T-helper 9 cell (primary cell): ENCODE data around the gene SLC8A2.
"Not testable (repeated sequence)": the region's sequence is repeated elsewhere in the genome, so short reads cannot be mapped to it uniquely, and the experiment has no call there.

Experiments used
- DNase-seq: peaks from one replicate; pipeline ENCODE4 v3.0.0-alpha.2; 2020

SLC8A2 gene

GRCh38 chr19:47487551-47488515, 16.1 kb upstream of the SLC8A2 start:
- DNase-seq, result no peak

DNA sequence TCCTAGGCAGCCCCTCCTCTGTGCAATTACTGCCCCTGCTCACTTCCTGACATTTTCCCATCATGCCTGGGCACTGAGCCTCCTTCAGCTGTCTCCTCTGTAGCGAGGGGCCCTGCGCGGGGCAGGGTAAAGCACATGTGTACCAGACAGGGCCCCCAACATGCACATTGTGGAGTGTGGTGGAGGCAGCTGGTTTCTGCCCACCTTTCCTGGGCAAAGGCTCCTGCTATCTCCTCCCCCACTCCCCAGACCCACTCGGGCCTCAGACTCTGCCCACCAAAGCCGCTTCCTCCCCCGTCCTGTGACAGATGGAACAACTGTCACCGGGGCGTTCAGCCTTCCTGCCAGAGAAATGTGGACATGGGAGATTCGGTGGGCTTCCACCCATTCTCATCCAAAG, 15.2 kb upstream of the SLC8A2 start:
- DNase-seq, result no peak

DNA sequence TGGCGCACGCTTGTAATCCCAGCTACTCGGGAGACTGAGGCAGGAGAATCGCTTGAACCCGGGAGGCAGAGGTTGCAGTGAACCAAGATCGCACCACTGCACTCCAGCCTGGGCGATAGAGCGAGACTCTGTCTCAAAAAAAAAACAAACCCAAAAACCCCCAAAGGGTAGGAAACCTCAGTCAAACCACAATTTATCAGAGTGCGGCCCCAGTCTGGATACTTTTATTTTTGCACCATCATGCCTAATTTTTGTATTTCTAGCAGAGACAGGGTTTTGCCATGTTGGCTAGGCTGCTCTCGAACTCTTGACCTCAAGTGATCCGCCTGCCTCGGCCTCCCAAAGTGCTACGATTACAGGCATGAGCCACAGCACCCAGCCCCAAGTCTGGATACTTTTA, 14.5 kb upstream of the SLC8A2 start:
- DNase-seq, result not testable (repeated sequence)

DNA sequence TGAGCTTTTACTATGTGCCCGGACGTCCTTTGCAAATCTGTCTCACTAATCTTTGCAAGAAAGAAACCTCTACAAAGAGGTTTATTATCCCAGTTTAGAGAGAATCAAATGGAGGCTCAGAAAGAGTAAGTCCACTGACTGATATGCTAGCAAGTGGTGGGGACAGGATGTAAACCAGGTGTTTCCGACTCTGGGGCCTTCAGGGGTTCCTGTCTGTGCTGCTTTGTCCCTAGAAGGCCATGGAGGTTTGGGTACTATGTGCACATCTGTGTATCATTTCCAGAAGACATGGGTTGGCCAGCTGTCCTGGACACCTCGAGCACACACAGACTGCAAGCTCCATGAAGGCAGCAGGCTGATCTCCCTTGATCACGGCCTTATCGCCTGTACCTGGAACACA, 13.5 kb upstream of the SLC8A2 start:
- DNase-seq, result no peak

DNA sequence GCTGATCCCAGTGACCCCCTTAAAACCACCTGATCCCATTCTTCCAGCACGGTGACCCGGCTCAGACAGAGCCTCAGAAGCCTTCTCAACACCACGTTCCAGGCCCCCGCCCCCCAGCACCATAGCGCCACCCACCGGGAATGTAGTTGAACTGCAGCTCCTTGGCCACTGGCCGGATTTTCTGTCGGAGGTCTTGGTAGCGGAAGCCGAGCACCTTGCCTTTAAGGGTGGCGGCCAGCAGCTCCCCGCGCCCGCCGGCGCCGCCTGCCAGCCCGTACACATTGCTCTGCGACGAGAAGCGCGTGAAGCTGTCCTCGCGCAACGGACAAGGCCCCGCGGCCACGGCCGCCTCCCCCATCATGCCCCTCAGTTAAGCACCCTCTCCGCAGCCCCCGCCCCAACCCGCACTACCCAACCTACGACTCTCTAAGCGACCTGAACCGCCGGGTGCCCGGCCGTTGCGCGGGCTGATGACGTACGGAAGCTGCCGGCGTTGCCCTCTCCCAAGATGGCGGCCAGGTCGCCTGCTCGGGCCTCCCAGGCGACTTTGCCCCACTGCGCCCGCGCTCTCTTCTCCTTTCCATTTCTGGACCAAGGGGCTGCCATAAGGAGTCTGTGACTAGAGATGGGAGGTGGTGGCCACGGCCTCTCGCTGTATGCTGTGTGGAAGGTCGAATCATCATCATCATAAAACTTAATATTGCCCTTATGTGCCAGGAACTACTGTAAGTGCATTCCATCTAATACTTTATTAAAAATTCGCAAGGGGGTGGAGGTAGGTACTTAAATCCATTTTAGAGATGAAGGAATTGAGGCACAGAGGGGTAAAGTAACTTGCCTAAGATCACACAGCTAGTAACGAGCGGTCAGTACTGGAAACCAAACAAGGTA, 12.4 kb upstream of the SLC8A2 start, which contains the start of gene KPTN:
TSS of gene KPTN (minus strand) at position 420 of the 891 bp plus-strand sequence. CDS start at position 361, 59 bp downstream.
- DNase-seq, result peak; percentile 86

DNA sequence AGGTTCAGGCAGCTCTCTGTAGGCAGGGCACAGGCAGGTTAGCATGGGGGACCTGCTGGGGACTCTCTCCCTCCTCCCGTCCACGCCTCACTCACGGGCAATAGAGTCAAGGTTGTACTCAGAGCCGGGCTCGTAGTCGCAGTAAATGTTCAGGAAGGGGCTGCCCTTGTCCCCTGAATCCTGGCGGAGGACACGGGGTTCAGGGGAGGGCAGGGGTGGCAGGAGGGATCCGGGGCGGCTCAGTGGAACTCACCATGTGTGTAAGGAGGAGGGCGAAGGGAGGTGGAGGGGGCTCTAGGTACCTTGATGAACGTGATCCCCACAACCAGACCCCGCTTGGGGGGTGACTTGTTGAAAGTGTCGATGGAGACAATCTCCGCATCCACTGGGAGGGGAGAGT, 11.5 kb upstream of the SLC8A2 start:
- no peak for DNase-seq

GRCh38 chr19:47481460-47482052, 9.9 kb upstream of the SLC8A2 start:
- DNase-seq, result no peak

- no peak for DNase-seq
These were observed 9.0 kb upstream of the SLC8A2 start for GRCh38 chr19:47480658-47481057.

DNA sequence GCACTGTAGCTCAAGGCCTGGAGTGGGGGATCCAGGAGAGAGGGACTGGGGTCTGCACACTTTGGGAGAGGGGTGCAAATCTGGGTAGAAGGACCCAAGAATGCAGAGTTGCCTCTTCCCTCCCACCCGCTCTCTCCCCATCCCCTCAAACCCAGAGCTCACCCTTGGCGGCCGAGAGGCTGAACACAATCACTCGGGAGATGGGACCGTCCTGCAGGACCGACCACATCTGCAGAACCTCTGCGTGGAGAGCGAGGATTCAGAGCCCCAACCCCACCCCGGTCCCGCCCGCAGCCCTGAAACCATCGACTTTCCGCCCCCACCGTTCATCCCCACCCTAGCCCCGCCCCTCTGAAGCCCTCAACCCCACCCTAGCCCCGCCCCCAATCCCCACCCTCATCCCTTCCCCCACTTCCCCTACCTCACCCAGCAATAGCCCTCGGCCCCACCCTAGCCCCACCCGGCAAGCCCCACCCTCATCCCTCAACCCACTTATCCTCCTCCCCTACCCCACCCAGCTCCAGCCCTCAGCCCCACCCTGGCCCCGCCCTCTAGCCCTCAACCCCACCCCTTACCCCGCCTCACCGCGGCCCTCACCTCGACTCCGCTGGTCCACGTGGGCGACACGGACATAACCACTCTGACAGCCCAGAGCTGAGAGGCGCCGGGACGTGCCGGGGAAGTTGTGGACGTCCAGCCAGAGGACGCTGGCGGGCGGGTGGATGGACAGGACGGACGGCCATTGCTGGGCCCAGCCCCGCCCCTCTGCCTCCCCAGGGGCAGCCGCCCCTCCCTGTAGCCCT, 8.2 kb upstream of the SLC8A2 start:
- DNase-seq, result no peak

DNA sequence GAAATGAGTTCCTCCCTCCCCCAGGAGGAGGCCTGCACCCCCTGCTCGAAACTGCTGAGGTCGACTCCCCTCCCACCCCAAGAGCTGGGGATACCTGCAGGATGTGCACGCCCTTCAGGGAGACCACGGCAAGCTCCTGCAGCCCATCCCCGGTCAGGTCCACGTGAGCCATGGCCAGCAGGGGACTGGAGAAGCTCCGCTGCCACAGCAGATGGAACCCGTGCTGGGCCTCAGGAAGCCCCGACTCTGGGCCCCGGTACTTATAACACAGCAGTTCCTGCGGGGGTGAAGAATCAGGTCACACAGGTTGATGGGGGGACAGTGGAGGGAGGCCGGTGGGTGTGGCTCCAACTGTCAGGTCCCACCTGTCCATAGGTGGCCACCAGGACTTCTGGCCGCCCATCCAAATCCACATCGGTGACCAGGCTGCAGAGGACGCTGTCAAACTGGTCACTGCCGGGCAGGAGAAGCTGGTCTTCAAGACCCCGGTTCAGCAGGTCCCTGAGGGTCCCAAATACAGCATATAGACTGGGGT, 4.8 kb upstream of the SLC8A2 start:
- no peak for DNase-seq

DNA sequence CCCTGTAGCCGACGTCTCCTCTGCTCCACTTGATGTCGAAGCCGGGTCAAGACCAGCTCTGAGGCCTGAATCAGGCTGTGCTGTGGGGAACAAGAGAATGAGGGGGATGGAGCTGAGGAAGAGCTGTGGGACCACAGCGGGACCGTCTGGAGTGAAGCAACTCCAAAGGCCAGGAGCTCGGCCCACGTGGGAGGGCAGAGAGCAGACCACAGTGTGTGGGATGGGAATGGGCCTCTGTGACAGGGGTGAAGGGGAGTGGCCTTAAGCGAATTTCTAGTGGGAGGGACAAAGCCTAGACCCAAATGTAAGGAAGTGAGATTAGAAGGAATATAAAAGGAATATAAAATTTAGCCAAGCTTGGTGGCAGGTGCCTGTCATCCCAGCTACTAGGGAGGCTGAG, 3.8 kb upstream of the SLC8A2 start:
- DNase-seq, result no peak

- no peak for DNase-seq
These were observed 1.6 kb upstream of the SLC8A2 start for GRCh38 chr19:47473336-47473735.

- DNase-seq, result no peak
These were observed 336 bp downstream of the SLC8A2 start for GRCh38 chr19:47471381-47471732.

GRCh38 chr19:47470447-47471195, 1.1 kb downstream of the SLC8A2 start:
- DNase-seq, result no peak

DNA sequence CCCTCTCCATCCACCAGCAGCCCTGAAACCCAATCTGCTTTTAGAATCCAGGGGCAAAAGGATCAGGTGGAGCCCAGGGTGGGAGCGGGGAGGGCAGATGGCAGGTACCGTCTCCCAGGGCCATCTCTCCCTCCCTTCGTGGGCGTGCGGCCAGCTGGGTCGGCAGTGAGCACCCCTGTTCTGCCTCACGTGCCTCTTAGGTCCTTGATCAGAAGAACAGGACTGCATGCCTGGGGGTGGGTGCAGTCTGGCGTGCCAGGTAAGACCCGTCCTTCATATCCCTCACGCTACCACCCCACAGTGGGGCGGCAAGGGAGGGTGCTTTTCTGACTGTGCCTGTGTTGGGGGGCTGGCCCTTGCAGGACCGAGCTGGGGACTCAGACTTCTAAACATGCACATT, 2.0 kb downstream of the SLC8A2 start:
- no peak for DNase-seq

GRCh38 chr19:47469363-47469700, 2.4 kb downstream of the SLC8A2 start:
- DNase-seq, result no peak

- no peak for DNase-seq
These were observed 3.8 kb downstream of the SLC8A2 start for GRCh38 chr19:47467914-47468313.

DNA sequence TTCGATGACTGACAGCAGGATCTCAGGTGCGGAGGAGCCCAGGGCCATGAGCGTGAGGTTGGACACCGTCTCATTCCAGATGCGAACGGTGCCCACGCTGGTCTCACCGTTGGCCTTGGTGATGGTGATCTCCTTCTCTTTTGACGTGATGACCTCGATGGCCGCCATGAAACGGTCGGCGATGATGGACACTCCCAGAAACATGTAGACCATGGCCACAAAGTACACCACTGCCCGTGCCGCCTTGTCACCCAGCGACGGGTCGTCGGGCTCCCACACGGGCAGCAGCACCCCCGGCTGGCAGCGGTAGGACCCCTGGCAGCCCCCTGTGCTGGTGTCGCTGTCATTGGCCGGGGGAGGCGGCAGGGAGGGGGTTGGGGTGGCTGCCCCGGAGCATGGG, 5.7 kb downstream of the SLC8A2 start:
- DNase-seq, result no peak

DNA sequence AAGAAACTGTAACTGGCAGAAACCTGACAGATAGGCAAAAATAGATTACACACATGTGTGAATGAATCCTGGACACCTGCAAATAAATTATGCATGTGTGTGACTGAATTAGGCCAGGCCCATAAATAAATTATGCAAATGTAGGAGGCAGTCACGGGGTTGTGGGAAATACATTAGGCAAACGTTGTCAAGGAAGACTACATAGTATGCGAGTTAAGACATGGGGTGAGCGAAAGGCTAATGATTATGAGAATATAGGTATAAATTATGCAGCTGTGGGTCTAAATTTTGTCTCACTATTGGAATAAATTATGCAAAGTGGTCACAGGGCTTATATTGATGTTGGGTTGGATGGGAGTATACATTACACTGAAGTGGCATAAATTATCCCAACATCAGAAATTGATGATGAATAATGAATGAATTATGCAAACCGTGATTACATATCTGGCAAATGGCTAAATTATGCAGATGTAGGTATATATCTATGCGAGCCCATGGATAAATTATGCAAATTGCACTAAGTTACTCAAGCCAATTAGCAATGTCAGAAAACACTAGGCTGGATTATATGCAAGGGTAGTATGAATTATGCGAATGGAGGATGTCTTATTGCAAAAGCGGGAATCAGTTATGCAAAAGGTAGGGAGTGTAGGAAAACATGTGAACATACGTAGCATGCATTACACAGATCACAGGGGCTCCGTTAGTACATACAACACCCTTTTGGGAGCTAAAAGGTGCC, 6.8 kb downstream of the SLC8A2 start:
- DNase-seq, result no peak

- no peak for DNase-seq
These were observed 9.8 kb downstream of the SLC8A2 start for GRCh38 chr19:47461876-47462275.

DNA sequence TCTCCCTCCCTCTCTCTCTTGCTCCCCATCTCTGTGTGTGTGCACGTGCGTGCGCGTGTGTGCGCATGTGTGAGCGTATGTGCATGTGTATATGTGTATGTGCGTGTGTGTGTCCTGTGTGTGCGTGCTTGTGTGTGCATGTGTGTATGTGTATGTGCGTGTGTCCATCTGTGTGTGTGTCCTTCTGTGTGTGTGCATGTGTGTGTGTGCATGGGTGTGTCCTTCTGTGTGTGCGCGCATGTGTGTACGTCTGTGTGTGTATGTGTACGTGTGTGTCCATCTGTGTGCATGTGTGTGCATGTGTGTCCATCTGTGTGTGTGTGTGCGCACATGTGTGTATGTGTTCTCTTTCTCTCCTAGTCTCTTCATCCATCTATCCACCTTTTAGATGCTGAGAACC, 12.2 kb downstream of the SLC8A2 start:
- DNase-seq, result no peak
